Activated naive CD8-positive, alpha-beta T cell treated with anti-CD3 and anti-CD28 coated beads, Interleukin-2, amount 50 U/mL, for 24 hours (primary cell): ENCODE data around the gene VWA5B1.

Experiments used
- ATAC-seq: fragments of 150-1000 bp; cut with Tn5 transposase; one replicate; pipeline ENCODE4 v1.10.0; 2021
- DNase-seq: peaks from one replicate; pipeline ENCODE4 v3.0.0; 2021
- H3K27ac Mint-ChIP-seq: one replicate; pipeline ENCODE4 v1.8.0; 2021; ENCODE audit warnings: mild to moderate bottlenecking, mixed read lengths
- H3K27me3 Mint-ChIP-seq: one replicate; pipeline ENCODE4 v1.8.0; 2021; ENCODE audit warnings: mixed read lengths
- H3K36me3 Mint-ChIP-seq: one replicate; pipeline ENCODE4 v1.8.0; 2021; ENCODE audit warnings: low read depth, mixed read lengths
- H3K4me1 Mint-ChIP-seq: one replicate; pipeline ENCODE4 v1.8.0; 2021; ENCODE audit warnings: mixed read lengths
- H3K4me3 Mint-ChIP-seq: one replicate; pipeline ENCODE4 v1.8.0; 2021; ENCODE audit warnings: mild to moderate bottlenecking, moderate library complexity, mixed read lengths
- H3K9me3 Mint-ChIP-seq: one replicate; pipeline ENCODE4 v1.8.0; 2021; ENCODE audit warnings: mixed read lengths

The VWA5B1 gene

GRCh38 chr1:20322825-20323612 lies 32.3 kb downstream of the VWA5B1 start:
- peaks cover 26% of the 10 kb centered on the region for H3K4me1 Mint-ChIP-seq

GRCh38 chr1:20323613-20323920 lies 32.9 kb downstream of the VWA5B1 start:
- ATAC-seq (no peak), DNase-seq (no peak)
- Mint-ChIP-seq H3K4me1 (peaks cover 26% of the 10 kb centered on the region), H3K9me3 (no peaks in the 10 kb centered on the region), H3K36me3 (no peaks in the 10 kb centered on the region), H3K27me3 (peaks cover 39% of the 10 kb centered on the region), H3K4me3 (no peak overlapping the region), H3K27ac (no peak overlapping the region)

More at GRCh38 chr1:20322825-20323612, 32.3 kb downstream of the VWA5B1 start:
- Mint-ChIP-seq H3K27ac (no peak overlapping the region), H3K27me3 (peaks cover 41% of the 10 kb centered on the region), H3K9me3 (no peaks in the 10 kb centered on the region), H3K4me3 (peak overlapping the region; percentile 39), H3K36me3 (no peaks in the 10 kb centered on the region)
- peak; percentile 72 for ATAC-seq
- DNase-seq, result peak; percentile 20

- Mint-ChIP-seq H3K36me3 (no peaks in the 10 kb centered on the region), H3K4me1 (peaks cover 26% of the 10 kb centered on the region), H3K27me3 (peaks cover 41% of the 10 kb centered on the region), H3K27ac (no peak overlapping the region), H3K9me3 (no peaks in the 10 kb centered on the region), H3K4me3 (no peak overlapping the region)
- no peak for DNase-seq
- no peak for ATAC-seq
Measured at GRCh38 chr1:20324704-20325406, 34.2 kb downstream of the VWA5B1 start.

GRCh38 chr1:20325407-20325843 lies 34.8 kb downstream of the VWA5B1 start:
- Mint-ChIP-seq H3K4me3 (no peak overlapping the region), H3K27me3 (peaks cover 41% of the 10 kb centered on the region), H3K9me3 (no peaks in the 10 kb centered on the region), H3K36me3 (no peaks in the 10 kb centered on the region), H3K4me1 (peaks cover 26% of the 10 kb centered on the region), H3K27ac (no peak overlapping the region)
- ATAC-seq, result no peak
- no peak for DNase-seq

- Mint-ChIP-seq H3K27ac (no peak overlapping the region), H3K36me3 (no peaks in the 10 kb centered on the region), H3K9me3 (no peaks in the 10 kb centered on the region), H3K4me3 (no peak overlapping the region), H3K4me1 (peaks cover 22% of the 10 kb centered on the region), H3K27me3 (peaks cover 39% of the 10 kb centered on the region)
- ATAC-seq (no peak), DNase-seq (no peak)
Measured at GRCh38 chr1:20325844-20326420, 35.3 kb downstream of the VWA5B1 start.

GRCh38 chr1:20327467-20327866 lies 36.8 kb downstream of the VWA5B1 start:
- no peak for ATAC-seq
- H3K36me3 Mint-ChIP-seq, result no peaks in the 10 kb centered on the region
- no peak overlapping the region for H3K4me3 Mint-ChIP-seq
- no peaks in the 10 kb centered on the region for H3K9me3 Mint-ChIP-seq
- H3K27ac Mint-ChIP-seq, result no peak overlapping the region
- peaks cover 35% of the 10 kb centered on the region for H3K27me3 Mint-ChIP-seq
- no peak for DNase-seq
- H3K4me1 Mint-ChIP-seq, result peaks cover 8% of the 10 kb centered on the region

GRCh38 chr1:20328201-20328600 lies 37.5 kb downstream of the VWA5B1 start:
- ATAC-seq (no peak), DNase-seq (no peak)
- Mint-ChIP-seq H3K27ac (no peak overlapping the region), H3K36me3 (no peaks in the 10 kb centered on the region), H3K4me1 (peaks cover 2% of the 10 kb centered on the region), H3K9me3 (no peaks in the 10 kb centered on the region), H3K4me3 (no peak overlapping the region), H3K27me3 (peaks cover 28% of the 10 kb centered on the region)

- no peaks in the 10 kb centered on the region for H3K4me1 Mint-ChIP-seq
- H3K27me3 Mint-ChIP-seq, result peaks cover 25% of the 10 kb centered on the region
- DNase-seq (no peak), ATAC-seq (no peak)
- H3K27ac Mint-ChIP-seq, result no peak overlapping the region
- no peaks in the 10 kb centered on the region for H3K9me3 Mint-ChIP-seq
- H3K36me3 Mint-ChIP-seq, result no peaks in the 10 kb centered on the region
- no peak overlapping the region for H3K4me3 Mint-ChIP-seq
Measured at GRCh38 chr1:20329793-20330542, 39.3 kb downstream of the VWA5B1 start.

- H3K27ac Mint-ChIP-seq, result no peak overlapping the region
Measured at GRCh38 chr1:20334103-20334502, 43.4 kb downstream of the VWA5B1 start.

GRCh38 chr1:20336105-20336605 lies 45.5 kb downstream of the VWA5B1 start:
- no peak overlapping the region for H3K4me3 Mint-ChIP-seq
- no peak overlapping the region for H3K27ac Mint-ChIP-seq
- no peaks in the 10 kb centered on the region for H3K4me1 Mint-ChIP-seq
- H3K36me3 Mint-ChIP-seq, result no peaks in the 10 kb centered on the region
- H3K9me3 Mint-ChIP-seq, result no peaks in the 10 kb centered on the region
- peaks cover 13% of the 10 kb centered on the region for H3K27me3 Mint-ChIP-seq
- DNase-seq (no peak), ATAC-seq (no peak)

More at GRCh38 chr1:20334103-20334502, 43.4 kb downstream of the VWA5B1 start:
- Mint-ChIP-seq H3K27me3 (peaks cover 15% of the 10 kb centered on the region), H3K4me3 (no peak overlapping the region), H3K4me1 (no peaks in the 10 kb centered on the region), H3K36me3 (no peaks in the 10 kb centered on the region), H3K9me3 (no peaks in the 10 kb centered on the region)
- no peak for ATAC-seq
- no peak for DNase-seq

GRCh38 chr1:20337581-20337980 lies 46.9 kb downstream of the VWA5B1 start:
- no peaks in the 10 kb centered on the region for H3K9me3 Mint-ChIP-seq
- H3K4me1 Mint-ChIP-seq, result no peaks in the 10 kb centered on the region
- H3K4me3 Mint-ChIP-seq, result no peak overlapping the region
- no peak overlapping the region for H3K27ac Mint-ChIP-seq
- peaks cover 19% of the 10 kb centered on the region for H3K27me3 Mint-ChIP-seq
- no peak for ATAC-seq
- H3K36me3 Mint-ChIP-seq, result no peaks in the 10 kb centered on the region
- no peak for DNase-seq

GRCh38 chr1:20339811-20340457 lies 49.3 kb downstream of the VWA5B1 start:
- Mint-ChIP-seq H3K36me3 (no peaks in the 10 kb centered on the region), H3K9me3 (no peaks in the 10 kb centered on the region), H3K27me3 (peaks cover 34% of the 10 kb centered on the region), H3K4me3 (no peak overlapping the region), H3K4me1 (peaks cover 5% of the 10 kb centered on the region), H3K27ac (no peak overlapping the region)
- peak; percentile 20 for ATAC-seq
- DNase-seq, result no peak

- DNase-seq (no peak), ATAC-seq (no peak)
- H3K27ac Mint-ChIP-seq, result no peak overlapping the region
- H3K4me3 Mint-ChIP-seq, result no peak overlapping the region
- H3K27me3 Mint-ChIP-seq, result peaks cover 43% of the 10 kb centered on the region
- H3K9me3 Mint-ChIP-seq, result peaks cover 7% of the 10 kb centered on the region
- no peaks in the 10 kb centered on the region for H3K36me3 Mint-ChIP-seq
- peaks cover 5% of the 10 kb centered on the region for H3K4me1 Mint-ChIP-seq
Measured at GRCh38 chr1:20342294-20343148, 51.8 kb downstream of the VWA5B1 start.
